ENCODE results near the gene TMEM233.

GRCh38 chr12:119691202-119691810 lies 97.7 kb downstream of the TMEM233 start:
- TF ChIP-seq CTCF (IDR thresholded peaks at IDR 0.05) (no peak), POLR2A (IDR thresholded peaks at IDR 0.05) (no peak)

All from adrenal gland (tissue), 5 donors.